GM18867 (cell line): Measurements from ENCODE around the gene ANKRD13B.

Source experiments
- ATAC-seq: cut with Tn5 transposase; IDR thresholded peaks from one replicate; pipeline ENCODE4 v1.9.1; 2021; ENCODE audit warnings: mild to moderate bottlenecking, moderate library complexity; ENCODE audit not compliant: unreplicated experiment

ANKRD13B gene

DNA sequence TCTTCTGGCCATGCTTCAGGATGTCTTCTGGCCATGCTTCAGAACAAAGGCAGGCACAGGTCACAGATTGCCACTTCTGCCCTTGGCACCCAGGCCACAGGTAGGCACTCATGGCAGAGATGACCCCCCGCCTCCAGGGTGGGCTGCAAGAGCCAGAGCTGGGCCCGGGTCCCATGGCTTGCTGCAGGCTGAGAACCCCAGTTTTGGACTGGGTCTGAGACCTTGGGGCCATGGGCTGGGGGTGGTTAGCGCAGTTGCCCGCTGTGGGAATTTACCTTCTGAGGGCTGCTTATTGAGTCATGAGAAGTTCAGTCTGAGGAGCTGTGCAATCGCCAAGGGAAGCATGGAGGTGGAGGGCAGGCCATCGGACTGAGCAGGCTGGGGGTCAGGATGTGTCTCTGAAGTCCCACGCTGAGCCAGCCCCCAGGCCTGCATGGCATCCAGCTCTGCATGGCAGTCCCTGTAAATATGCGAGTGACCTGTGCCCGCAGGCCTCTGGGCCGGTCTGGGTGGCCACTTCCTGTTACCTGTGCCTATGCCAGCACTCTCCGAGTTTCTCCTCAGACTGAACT, 1.7 kb downstream of the ANKRD13B start:
- no peak for ATAC-seq

DNA sequence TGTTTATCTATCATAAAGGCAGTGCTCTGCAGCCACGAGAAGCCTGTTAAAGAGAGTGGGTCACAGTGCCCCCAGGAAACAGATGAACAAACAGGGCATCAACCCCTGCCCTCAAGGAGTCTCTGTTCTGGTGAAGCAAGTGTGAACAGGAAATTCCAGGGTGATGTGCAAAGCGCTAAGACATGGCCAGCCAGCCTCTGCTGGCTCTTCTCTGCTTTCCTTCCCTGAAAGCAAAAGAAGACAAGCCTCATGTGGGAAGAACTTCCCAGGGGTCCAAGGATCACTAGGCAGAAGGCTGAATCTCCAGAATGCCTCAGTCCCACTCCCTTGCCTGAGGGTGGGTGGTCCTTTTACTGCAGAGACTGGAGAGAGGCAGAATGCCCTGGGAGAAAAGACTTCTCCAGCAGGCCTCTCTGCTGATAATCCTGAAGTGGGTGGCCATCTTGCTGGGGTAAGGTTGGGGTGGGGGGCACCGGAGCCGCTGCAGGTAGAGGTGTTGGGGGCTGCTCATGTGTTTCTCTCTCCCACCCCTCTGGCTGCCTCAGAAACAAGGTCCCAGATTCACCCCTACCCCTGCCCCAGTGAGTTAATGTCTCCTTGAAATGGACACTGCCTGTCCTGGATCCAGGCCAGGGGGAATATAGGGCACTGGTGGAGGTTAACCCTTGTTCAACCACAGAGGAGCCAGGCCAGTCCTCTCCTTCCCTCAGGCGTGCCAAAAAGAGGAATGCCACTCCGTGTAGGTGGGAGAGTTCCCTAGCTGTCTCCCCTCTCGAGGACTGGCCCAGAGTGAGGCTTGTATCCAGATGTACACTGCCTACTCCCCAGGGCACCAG, 2.4 kb downstream of the ANKRD13B start:
- ATAC-seq = no peak

DNA sequence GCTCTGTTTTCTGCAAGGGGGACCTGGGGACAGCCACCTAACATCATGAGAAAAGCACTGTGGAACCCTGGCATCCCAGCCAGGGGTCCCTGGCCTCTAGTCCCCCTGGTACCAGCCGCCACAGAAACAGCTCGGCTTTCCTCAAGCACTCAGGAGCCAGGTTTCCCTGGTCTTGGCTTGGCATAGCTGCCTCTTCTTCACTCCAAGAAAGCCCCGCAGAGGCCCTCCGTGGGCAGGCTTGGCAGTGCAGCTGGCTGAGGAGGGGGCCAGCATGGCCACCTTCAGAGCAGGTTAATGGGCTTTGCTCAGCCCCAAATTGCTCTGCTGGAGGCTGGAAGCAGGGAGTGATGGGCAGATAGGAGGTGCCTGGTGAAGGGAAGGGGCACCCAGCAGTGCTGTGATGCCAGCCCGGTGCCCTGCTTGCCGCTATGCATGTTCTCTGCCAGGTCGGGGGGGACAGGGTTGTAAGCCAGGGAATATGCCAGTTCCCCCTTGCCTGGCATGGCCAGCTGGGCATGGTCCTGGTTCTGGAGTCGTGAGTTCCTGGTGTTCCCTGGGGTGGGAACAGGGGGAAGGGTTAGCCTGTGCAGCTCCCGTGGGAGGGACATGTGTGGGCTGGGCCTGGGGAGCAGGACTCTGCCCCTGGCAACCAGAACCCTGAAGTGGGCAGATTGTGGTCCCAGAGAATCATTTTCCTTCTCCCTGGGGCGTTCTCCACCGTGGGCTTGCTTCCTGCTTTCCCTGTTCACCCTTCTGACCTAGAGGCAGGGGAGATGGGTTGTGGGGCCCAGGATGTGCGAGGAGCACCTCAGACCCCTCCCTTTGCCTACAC, 3.2 kb downstream of the ANKRD13B start:
- no peak for ATAC-seq

DNA sequence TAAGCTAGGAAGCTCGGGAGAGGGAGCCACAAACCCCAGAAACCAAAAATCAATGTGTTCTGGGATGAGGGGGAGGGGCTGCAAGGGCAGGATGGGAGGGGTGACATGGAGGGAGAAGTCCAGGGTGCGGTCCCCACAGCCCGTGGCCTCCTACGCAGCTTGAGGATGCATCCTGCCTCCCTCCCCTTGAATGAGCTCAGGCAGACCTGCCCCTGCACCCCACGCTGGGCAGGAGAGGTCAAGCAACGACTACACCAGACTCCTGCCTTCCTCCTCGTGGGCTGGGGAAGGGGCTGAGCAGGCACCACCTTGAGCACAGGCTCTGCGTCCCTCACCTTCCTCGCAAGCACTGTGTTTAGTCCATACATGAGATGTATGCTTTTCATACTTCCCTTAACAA, 3.9 kb downstream of the ANKRD13B start:
- ATAC-seq = no peak

DNA sequence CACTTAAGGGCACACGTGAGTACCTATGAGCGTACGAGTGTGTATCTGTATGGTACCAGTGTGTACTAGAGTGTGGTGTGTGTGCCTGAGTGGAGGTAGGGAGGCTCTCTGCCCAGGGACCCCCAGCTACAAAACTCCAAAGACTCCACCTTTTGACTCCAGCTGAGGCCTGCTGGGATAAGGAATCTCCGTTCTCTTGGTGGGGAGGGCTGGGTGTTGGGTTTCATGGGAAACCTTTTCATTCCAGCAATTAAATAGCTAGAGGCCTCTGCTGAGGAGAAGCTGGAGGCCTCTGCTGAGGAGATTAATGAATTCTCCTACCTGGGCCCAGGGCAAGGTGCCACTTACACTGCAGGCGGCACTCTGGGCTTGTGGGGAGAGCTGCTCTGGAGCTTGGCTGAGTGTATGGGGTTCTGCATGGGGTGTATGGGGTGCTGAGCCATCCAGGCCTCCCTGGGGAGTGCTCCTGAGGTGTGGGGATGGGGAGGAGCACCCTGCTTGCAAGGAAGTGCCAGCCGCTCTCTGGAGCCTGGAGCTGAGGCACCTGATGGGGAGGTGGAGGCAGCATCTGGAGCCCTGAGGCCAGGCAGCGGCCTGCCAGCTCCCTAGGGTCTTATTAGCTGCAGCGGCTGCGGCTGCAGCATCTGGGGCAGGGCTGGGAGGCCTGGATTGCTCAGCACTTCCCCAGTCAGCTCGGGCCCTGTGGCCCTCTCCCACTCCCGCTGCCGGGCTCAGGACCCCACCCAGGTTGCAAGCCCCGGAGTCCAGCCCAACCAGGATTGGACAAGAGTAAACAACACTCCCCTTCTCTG, 4.6 kb downstream of the ANKRD13B start:
- no peak for ATAC-seq

DNA sequence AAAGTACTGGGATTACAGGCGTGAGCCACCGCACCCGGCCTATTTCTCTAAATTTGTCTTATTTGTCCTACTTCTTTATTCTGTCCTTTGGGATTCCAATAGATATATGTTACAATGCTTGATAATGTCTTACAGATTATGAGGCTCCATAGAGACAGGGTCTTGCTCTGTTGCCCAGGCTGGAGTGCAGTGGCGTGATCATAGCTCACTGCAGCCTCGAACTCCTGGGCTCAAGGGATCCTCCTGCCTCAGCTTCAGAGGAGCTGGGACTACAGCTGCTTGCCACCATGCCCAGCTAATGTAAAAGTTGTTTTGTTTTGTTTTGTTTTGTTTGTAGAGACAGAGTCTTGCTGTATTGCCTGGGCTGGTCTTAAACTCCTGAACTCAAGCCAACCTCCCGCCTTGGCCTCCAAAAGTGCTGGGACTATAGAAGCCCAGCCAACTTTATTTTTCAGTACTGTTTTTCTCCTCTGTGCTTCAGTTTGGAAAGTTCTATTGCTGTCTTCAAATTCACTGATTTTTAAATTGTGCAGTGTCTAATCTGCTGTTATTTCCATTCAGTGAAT, 10.3 kb downstream of the ANKRD13B start:
- no peak for ATAC-seq

DNA sequence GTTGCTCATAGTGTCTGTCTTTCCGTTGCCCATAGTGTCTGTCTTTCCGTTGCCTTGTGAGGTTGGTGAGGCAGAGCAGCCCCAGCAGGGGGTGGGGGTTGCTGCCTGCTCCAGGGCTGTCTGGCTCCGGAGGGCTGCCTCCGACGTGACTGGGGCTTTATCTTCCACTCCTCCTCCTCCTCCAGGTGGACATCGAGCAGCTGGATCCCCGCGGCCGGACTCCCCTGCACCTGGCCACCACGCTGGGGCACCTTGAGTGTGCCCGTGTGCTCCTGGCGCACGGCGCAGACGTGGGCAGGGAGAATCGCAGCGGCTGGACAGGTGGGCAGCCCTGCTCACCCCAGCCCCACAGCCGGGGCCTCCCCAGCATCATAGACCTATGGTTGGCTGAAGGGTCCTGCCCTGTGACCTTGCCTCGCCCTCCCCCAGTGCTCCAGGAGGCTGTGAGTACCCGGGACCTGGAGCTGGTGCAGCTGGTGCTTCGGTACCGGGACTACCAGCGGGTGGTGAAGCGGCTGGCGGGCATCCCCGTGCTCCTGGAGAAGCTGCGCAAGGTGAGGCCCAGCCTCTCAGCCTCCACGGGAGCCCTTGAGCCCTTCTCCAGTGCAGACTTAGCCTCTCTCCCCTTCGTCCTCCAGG, 14.7 kb downstream of the ANKRD13B start:
- ATAC-seq = no peak

DNA sequence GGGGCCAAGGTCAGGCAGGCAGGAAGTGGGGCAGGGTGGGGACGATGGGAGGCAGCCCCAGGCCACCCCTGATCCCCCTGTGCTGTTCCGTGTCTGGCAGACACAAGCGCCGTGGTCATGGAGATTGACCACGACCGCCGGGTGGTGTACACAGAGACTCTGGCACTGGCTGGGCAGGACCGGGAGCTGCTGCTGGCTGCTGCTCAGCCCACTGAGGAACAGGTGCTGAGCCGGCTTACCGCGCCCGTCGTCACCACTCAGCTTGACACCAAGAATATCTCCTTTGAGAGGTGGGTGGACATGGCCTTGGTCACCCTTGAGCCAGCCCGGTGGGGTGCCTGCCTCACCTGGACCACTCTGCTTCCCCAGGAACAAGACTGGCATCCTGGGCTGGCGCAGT, 16.1 kb downstream of the ANKRD13B start:
- no peak for ATAC-seq

DNA sequence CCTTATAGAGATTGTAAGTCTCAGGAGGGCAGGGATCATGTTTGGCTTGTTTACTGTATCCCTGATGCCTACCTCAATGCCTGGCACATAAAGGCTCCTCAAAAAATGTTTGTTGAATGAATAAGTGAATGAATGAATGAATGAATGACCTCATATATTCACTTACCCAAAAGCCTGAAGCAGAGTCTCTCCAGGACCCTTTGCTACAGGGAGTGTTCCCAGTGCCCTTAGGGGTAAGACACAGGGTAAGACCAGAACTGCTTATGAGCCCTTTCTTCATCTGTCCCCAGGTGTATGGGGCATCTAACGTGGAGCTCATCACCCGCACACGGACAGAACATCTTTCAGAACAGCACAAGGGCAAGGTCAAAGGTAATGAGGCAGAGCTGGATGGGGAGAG, 17.5 kb downstream of the ANKRD13B start:
- ATAC-seq = no peak

DNA sequence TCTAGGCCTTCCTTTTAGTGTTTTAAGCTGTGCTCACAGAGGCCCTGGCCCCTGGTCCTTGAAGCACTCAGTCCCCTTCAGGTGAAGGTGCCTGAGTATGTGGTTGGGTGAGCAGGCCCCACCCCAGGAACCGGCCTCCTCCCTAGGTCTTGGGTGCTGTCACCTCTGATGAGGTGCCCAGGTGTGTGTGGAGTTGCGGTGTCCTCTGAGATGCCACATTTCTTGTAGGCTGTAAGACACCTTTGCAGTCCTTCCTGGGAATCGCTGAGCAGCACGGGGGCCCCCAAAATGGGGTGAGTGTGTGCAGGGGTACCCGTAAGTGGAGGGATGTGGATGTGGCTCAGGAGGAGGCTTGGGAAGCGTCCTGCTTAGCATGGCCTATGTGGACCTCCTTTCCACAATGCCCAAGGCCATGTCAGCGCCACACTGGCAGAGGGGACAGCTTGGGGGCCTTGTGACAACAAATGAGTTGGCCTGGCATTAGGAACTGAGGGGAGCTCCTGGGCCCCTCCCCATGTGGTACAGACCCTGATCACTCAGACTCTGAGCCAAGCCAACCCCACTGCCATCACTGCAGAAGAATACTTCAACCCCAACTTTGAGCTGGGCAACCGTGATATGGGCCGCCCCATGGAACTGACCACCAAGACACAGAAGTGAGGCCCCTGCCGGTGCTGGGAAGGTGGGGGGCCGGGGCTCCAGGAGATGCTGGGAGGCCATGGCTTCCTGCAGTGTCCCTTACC, 18.6 kb downstream of the ANKRD13B start:
- ATAC-seq = no peak

DNA sequence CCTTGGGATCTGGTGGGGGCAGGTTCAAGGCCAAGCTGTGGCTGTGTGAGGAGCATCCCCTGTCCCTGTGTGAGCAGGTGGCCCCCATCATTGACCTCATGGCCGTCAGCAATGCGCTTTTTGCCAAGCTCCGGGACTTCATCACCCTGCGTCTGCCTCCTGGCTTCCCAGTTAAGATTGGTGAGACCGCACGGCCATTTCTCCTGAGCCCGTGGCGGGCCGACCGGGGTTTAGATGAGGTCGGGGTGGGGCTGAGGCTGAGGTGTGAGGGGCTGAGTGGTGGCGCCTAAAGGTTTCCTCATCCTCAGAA, 19.1 kb downstream of the ANKRD13B start:
- ATAC-seq = no peak

DNA sequence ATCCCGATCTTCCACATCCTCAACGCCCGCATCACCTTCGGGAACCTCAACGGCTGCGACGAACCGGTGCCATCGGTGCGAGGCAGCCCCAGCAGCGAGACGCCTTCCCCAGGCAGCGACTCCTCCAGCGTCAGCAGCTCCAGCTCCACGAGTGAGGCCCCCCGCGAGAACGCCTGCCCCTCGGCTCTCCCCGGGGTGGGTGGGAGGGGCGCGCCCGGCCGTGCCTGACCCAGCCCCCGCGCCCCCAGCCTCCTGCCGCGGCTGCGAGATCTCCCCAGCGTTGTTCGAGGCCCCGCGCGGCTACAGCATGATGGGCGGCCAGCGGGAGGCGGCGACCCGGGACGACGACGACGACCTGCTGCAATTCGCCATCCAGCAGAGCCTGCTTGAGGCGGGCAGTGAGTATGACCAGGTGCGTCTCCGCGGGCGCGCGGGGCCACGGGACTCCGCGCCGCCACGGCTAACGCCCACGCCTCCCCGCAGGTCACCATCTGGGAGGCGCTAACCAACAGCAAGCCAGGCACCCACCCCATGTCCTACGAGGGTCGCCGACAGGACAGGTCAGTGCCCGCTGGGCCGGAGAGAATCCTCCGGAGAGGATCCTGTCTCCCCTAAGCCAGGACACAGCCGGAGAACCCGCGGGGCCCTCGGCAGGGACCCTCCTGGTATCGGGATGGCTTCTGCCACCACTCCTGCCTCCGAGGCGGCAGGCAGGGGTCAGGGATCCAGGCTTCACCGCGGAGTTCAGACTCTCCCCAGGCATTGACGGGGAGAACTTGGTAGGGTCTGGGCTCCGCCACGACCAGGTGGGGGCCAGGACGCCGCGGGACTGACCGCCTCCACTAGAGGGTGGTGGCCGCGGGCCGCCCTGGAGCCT, 19.7 kb downstream of the ANKRD13B start:
- no peak for ATAC-seq

DNA sequence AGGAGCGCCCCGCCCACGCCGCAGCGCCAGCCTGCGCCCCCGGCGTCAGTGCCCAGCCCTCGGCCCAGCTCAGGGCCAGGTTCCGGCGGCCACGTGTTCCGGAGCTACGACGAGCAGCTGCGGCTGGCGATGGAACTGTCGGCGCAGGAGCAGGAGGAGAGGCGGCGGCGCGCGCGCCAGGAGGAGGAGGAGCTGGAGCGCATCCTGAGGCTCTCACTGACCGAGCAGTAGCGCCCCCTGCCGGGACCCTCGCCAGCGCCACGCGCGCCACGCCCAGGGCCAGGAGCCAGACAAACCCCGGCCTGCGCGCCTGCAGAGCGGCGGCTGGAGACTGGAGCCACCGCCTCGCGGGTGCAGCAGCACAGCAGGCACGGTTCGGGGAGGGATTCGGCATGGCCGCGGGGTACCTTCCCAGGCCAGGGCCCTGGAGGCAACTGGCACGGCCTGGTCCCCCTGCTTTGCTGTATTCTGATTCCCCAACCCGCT, 20.5 kb downstream of the ANKRD13B start:
- ATAC-seq = peak; percentile 32

DNA sequence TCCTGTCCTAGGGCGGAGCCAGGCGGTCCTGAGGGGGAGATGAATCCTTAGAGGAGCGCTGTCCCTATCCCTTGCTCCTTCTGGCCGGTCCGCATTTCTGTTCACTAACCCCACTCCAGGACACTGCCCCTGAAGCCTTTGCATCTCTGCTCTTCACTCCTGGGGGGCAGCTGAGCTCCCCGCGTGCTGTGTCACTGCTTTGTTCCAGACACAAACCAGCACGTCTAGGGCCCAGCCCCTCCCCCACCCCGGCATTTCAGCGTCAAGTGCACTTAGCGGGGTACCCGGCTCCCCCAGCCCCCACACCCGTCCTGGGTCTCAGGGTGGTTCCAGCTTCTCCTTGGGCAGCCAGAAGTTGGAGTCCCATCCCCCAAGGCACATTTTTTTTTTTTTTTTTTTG, 20.9 kb downstream of the ANKRD13B start:
- ATAC-seq = no peak

DNA sequence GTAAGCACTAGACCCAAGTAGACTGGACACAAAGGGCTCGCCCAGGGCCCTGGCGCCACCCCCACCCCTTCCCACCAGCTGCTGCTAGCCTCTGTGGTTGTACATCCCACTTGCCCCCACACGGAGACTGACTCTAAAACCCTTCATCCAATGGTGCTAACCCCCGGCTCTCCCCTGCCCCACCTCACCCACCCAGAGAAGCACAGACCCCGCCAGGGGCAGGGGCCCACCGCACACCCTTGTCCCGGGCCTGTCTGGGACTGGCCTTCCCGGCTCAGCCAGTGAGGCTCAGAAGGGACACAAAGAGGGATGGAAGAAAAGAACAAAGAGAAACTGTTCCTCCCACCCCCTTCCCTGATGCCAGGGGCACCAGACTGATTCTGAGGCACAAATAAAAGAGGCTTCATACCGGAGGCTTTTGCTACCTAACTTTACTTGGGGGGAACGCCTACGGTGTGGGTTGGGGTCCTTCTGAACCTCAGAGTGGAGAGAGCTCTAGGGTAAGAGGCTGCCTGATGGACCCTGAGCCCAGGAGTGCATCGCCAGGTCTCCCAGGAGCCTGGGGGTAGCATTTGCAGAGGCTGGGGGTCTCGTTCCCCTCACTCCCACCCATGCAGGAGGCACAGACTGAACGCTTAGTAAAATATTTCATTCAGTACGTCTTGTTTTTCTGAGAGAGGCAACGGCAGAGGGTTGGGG, 21.6 kb downstream of the ANKRD13B start:
- ATAC-seq = no peak

DNA sequence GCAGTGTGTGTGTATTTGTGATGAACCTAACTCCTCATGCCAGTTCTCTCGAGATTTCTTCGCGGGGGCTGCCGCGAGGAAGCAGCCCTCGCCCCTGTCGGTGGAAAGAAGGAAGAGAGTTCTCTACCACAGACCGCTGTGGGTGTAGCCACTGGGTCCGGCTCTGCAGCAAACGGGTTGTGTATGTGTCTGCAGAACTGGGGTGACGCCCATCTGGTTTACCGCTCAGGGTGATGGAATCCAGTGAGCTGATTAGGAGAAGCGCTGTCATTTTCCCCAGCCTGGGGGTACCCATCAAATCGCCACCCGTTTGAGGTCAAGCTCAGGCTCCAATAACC, 22.1 kb downstream of the ANKRD13B start:
- no peak for ATAC-seq

DNA sequence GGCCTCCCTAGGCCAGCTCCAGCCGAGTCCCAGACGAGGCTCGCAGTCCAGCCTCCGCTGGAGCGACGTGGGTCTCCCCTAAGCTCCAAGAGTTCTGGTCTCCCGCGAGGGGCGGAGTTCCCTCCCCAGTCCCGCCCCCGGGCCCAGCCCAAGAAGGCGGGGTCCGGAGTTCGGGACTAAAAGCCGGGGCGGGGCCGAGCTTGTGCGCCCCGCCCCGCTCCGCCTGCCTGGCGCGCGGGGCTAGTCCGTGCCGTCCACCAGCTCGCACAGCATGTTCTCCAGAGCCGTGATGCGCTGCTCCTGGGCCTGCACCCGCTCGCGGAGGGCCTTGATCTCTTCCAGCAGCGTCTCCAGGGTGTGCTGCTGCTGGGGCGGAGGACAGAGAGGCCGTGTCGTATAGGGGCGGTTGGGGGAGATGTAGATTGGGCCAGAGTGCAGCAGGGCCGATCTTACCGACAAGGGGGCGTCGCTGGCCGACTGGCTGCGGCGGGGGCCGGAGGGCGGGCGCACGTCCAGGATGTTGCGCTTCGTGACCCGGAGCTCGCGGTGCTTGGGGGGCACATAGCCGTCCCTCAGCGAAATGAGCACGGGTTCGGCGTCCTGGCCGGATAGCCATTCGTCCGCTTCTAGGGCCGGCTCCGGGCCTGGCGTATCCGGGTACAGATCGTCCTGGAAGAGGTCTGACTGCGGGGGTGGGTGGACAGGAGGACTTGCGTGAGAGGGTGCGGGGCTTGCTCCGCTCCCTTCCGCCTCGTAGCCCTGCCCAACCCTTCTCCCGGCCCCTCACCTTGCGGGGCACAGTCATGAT, 22.8 kb downstream of the ANKRD13B start:
- peak; percentile 66 for ATAC-seq
